GM21447 (cell line): ENCODE measurements around the gene RAB35.

Source experiments
- ATAC-seq: cut with Tn5 transposase; IDR thresholded peaks from one replicate; pipeline ENCODE4 v1.9.1; 2021; ENCODE audit not compliant: unreplicated experiment

RAB35 gene

DNA sequence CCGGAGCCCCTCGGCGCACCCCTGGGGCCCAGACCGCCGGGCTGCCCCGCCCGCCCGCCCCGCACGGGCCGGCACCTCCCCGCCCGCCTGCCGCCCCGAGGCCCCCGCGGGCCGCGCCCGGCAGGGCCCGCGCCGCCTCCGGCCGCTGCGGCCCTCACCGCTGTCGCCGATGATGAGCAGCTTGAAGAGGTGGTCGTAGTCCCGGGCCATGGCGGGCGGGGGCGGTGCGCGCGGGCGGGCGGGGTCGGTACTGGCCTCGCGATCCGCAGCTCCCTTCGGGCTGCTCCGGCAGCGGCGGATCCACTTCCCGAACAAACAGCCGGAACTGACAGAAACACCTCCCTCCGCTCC lies at the start of gene RAB35:
TSS of gene RAB35 (minus strand) at position 313 of the 351 bp plus-strand sequence. CDS start at position 210, 103 bp downstream.
- ATAC-seq: peak; percentile 1

DNA sequence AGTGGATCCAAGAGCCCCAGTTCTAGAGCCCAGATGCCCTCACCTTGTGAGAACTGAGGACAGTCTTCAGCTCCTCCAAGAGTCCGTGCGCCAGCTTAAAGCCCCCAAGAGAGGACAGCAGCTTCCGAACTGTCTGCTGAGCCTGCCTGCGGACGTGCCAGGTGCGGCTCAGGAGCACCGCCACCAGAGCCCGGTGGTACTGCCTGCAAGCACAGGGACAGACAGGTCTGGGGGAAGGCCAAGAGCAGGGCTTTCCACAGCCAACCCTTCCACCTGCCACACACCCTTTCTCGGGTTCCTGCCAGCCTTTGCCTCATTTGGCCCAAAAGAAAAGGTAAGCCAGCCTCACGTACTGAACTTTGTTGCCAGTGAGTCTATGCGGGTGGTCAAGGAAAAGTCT lies 47.7 kb upstream of the RAB35 start:
- no peak for ATAC-seq

DNA sequence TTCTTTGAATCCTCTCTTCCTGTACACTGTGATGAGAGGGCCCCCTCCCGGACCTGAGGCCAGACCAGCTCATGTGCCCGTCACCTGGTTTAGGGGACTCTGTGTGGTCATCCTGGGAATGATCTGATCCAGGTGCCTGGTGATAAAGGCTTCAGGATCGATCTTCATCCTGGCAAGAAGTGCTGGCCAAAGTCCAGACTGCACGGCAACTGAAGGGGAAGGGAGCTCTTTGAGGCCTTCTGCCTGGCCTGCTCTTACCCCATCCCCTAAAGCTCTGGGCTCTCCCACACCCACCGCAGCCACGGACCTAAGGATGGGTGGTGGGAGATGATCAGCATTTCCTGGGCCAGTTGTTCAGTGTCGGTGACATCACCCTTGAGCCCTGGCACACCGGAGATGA lies 46.2 kb upstream of the RAB35 start:
- ATAC-seq: no peak

DNA sequence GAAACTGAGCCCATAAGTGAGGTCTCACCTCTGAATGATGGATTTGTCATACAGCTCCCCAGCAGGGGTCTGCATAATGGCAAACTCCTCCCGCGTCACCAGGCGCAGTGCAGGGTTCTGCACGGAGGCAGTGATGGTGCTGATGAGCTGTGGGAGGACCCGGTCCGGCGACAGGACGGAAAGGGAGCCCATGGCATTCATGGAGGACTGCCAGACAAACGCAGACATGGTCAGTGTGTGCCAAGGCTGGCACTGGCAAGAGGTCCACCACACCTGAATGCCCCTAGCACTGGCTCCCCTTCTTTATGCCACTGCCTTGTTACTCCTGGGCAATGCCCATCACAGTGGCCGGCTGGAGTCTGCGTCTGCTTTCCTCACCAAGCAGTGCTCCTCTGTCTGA lies 45.3 kb upstream of the RAB35 start:
- no peak for ATAC-seq

DNA sequence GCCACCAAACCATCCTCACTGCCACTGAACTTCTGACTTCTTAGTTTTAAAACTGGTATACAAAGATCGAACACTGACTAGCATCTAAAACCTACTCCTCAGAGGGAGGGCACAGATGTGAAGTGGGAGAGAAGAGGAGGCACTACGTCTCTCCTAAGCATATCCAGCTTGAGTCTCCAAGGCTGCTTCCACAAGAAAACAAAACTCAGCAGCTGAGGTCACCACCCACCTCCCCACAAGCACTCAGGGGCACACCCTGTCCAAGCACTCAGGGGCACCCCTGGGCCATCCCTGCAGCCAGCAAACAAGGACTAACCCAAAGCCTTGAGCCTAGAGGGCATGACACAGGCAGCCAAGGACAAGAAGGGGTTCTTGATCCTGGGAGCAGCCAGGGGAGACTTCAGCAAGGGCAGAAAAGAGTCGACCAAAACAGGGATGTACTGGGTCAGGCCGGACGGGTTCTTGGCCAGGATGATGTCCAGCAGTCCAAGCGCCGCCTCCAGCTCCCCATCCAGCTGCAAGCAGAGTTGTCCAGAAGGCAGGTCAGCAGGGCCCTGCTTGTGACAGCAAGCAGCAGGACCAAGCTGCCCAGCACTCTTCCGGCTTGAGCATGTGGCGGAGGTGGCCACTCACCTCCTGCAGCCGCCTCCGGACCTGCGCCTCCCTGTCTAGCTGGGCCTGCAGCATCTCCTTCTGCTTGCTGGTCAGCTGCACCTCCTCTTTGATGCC lies 43.1 kb upstream of the RAB35 start:
- ATAC-seq: no peak

DNA sequence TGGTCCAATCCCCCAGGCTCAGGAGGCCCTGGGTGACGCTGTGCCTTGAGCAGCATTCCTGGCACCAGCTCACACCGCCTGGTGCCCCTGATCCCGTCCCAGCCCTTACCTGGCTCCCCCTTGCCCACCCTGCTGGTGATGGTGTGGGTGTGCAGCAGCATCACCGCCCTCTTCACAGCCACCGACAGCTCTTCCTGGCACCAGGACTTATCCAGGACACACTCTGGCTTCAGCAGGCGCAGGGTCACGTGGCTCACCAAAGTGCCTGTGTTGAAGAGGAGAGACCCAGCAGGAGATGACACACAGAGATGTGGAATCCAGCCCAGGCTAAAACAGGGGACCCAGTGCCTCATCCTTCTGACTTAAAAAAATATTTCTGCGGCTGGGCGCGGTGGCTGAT lies 41.8 kb upstream of the RAB35 start:
- no peak for ATAC-seq

DNA sequence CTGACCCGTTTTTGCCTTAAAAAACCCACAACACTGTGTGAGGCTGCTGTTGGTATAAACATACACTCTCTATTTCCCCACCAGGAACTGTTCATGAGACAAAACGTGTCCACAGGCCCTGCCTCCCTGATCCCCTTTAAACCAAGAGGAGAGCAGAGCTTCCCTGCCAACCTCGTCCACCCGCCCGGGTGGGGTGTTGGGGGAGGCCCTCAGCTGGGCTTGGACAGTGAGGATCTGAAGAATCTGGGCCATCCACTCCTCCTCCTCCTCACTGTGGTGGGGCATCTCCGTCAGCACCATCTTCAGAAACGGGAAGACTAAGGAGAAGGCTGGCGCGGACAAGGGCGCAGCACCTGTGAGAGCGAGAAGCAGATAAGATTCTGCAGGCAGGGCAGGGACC lies 41.1 kb upstream of the RAB35 start:
- no peak for ATAC-seq

DNA sequence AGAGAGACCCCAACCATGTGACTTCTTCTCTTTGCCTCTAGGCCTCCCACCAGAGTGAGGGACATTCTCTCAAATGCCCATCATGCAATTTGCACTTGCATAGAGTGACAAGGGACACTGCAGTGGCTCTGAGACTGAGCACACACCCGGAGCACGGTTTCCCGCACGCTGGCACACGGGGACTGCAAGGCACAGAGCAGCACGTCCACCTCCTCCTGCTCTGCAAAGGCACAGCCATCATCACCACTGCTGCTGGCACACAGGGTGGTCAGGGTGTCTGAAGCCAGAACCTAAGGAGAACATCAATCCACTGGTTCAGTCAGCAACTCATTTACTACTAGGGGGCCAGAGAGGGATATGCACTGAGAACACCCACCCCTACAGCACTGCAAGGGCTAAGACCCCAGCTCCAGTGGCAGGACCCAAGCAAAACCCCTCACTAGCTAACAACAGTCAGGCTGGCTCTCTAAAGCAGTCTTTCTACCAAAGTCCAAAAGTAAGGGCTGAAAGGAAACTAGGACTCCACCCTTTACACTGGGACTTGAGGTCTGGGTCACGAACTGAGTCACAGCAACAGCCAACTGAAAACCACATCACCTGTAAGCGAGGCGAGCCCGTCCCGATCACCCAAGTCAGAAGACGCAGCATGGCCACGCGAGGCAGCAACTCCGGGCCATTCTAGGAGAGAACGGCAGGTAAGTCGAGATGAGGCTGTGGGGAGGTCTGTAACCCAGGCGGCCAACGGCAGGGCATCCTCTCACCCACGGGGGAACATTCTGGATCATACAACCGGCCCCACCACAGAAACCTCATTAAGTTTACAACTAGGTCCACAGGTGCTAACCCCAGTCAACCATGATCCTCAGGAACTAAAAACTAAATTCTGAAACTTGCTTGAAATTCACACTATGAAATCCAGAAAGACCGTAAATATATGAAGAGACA lies 40.0 kb upstream of the RAB35 start:
- no peak for ATAC-seq

DNA sequence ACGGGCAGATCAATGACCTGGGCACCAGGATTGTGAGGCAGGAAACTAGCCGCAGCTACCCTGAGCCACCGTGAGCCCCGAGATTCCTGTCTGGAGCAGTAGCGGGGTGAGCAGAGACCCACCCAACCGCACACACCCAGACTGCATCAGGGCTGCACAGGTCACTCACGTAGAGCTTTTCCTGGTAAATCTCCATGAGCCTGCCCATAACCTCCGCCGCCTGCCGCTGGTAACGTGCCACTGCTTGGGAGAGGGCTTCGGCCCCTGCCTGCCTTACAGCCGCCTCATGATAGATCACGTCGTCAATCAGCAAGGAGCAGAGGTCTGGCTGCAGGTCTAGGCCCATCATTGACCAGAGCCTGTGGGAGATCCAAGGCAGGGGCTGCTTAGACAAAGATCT lies 38.5 kb upstream of the RAB35 start:
- no peak for ATAC-seq

DNA sequence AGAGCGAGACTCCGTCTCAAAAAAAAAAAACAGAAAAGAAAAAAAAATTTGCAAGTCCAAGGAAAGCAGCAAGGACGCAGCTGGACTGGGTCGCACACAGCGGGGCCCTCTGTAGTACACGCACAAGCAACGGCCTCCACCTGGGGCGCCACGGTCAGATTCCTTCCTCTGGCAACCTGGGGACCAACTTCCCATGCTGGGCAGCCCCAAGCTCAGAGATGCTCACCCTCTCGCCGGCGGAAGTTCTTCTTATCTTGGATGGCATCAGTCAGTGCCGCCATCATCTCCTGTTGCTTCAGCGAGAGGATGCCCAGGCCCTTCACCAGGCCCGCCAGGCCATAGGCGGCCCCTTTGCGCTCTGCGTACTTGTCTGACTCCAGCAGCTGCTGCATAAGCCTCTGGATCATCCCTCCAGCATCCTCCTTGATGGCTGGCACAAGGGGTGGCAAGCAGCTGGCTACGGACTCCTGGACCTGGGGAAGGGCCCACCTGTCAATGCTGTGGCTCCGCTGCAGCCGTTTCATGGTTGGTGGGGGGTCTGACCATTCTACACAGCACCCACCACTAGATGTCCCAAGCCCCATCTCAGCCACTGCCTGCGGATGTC lies 34.5 kb upstream of the RAB35 start:
- ATAC-seq: no peak

DNA sequence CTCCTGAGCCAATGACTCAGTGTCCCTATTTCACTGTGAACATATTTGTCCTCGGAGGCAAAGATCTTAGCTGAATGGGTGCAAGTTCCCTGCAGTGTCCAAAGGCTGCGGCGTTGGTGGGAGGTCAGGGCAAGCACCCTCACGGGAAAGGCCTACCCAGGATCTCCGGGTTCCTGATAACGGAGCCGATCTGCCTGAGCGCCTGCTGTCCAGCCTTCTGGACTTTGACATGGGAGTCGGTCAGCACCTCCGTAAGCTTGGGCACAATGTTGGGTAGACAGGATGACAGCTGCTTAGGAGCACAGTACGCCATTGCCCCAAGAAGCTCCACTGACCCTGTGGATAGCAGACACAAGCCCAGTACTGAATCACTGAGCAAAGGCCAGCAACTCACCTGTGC lies 31.5 kb upstream of the RAB35 start:
- no peak for ATAC-seq

DNA sequence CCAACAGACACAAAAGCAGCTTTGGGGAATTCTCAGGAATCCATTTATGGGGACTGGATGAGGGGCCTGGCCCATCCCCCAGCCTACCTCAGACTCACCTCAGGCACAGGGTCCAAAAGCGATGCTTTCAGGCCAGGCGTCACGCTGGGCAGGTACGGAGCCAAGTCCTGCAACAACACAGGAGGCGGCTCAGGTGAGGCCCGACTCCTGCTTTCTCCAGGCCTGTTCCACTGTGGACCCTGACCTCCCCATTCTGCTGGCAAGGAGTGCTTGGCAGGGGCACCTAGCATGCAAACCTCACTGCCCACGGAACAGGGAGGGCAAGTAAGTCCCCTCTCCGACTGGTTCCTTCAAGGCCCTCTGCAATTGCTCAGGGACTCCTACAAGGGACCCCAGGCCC lies 28.6 kb upstream of the RAB35 start:
- ATAC-seq: no peak

DNA sequence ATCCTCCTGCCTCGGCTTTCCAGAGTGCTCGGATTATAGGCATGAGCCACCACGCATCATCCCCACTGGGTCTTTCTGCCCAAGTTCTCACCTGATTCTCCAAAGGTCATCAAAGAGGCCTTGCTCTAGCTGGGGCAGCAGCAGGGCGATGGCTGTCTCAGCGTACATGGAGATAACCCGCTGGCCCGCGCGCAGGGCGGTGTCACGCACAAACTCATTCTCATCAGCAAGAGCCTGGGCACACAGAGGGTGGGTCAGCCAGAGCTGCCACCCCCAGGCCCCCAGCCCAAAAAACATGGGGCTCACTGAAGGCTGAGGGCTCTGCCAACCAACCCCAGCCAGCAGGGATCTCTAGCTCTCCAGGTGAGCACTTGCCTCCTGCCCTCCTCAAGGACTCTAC lies 27.7 kb upstream of the RAB35 start:
- ATAC-seq: no peak

DNA sequence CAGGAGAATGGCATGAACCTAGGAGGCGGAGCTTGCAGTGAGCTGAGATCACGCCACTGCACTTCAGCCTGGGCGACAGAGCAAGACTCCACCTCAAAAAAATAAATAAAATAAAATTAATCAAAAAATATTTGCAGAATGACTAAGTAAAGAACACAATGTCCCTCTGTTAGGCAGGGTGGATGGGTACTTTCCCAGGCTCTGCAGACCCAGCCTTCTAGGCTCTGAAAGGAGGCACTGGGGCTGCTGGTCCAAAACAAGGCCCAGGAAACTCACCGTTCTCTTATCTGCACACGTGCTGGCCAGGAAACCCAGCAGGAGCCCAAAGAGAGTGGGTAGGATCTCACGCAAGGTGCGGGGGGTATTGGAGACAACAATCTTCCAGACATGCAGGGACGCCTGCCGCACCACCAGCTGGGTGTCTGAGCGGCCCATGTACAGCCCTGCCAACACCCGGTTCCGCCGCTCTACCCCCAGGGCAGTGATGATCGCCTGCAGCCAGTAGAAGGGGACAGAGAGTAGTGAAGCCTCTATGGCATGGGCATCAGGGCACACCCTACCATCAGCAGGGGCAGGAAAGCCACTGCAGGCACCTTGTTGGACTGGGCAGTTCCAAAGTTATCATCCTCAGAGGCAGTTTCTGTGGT lies 25.8 kb upstream of the RAB35 start:
- ATAC-seq: no peak

DNA sequence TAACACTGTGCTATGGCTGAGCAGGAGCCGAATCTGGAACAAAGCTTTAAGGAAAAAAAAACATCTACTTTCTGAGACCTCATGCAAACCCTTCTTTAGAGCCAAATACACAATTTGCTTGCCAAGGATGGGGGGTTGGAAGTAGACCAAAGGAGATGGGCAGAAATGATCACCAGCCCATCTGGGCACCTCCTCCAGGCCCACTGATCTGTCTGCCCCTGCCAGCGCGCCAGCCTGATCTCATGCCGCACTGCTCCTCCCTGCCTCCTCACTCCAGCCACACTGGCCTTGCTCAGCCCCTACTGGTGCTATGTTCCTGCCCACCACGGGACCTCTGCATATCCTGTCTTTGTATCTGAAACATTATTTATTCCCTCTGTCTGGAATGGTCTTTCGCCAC lies 24.8 kb upstream of the RAB35 start:
- no peak for ATAC-seq

DNA sequence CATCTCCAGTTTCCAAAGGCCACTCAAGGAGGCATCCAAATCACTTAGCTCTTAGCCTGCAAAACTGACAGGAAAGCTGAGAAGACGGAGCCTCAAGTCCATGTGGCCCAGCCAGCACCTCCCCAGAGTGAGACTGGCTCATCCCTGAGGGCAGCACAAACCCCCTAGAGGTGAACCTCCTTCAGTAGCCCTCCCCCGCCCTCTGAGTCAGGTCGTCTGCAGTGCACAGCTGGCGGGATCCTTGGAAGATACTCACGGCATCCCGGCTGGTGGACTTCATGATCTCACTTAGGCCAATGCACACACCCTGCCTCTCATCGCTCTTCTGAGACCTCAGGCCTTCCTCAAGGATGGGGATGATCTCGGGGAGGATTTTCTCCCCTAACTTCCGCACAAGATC lies 24.1 kb upstream of the RAB35 start:
- no peak for ATAC-seq

DNA sequence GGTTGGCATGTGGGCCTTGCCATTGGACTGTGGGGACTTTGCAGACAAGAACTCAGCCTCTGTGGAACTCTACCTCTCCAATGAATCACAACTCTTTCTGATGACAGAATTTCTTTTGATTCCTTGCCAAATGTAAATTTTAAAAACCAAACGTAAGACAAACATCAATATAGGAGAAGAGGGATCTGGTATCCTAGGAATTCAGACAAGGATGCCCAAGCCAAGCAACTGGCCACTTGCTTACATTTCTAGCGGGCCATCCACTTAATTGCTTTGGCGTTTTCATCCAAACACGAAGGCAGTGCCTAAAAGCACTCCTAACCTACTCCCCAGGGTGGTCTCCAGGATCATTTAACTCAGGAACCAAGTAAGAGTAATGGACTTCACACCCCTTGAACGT lies 23.4 kb upstream of the RAB35 start:
- no peak for ATAC-seq

DNA sequence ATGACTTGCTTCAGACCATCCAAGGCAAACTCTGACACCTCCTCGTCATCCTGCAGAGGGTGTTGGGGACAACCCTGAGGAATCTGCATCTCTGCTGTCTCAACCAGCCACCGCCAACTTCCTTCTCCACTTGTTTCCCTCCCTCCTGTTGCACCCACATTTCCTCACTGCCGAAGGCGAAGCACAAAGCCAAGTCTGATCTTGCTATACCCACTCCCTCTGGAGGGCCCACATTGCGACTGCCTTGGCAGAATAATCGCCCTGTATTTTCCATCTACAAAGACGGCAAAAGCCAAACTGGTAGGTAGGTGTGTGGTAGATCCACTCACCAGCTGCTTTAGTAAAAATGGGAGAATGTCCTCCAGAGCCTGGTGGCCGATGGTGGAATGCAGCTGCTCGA lies 21.8 kb upstream of the RAB35 start:
- ATAC-seq: no peak

DNA sequence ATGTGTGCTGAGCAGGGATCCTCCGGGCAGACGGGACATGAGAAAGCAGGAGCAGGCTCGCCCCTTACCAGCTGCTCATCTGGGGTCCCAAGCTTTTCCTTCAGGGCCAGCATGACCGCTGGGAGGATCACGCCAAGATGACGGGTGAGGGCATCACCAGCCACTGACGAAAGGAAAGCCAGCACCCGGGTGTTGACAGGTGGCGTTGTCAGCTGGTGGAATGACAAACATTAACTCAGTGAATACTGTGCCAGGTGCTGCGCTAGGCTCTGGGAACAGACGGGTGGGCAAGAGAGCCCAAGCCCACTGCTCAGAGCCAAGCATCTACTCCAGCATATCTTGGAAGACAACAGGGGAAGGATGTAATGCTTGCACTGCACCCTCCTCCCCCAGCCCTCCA lies 21.3 kb upstream of the RAB35 start:
- ATAC-seq: no peak

DNA sequence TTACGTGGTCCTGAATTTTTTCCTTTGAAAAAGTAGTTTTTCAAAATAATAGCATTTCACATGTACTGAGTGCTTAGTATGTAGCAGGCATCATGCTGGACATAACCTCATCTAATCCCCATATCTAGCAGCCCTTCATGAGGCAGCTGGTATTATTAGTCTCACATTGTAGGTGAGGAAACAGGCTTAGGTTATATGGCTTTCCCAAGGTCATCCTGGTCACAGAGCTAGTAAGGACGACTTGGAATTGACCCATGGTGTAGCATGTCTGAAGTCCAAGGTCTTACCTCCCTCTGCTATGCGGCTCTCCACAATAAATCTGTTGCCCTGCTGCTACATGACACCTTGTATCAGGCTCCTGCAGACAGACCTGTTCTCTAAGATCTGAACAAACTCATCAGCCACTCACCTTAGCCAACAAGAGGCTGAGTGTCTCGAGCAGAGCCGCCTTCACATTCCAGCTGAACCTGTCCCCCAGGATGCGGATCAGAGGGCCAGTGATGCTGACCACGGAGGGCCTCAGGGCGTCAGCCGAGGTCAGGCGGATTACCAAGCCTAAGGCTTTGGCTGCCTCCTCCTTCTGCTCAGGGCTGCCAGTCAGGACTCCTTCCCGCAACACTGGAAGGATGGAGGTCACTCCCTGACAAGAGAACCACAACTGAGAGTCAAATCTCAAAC lies 19.7 kb upstream of the RAB35 start:
- no peak for ATAC-seq
